RWPE1 (cell line): ENCODE measurements around the gene RARG.

ENCODE experiments used
- CTCF ChIA-PET: fragments of 350-600 bp; sonication (Branson Sonifier 250); formaldehyde crosslinking; extraction: SDS; loops from one replicate; lab custom pipeline; 2021; lab: Yijun Ruan, JAX
- POLR2A ChIA-PET: fragments of 400-600 bp; formaldehyde crosslinking; extraction: SDS; loops from one replicate; lab custom pipeline; 2020; ENCODE audit warnings: antibody characterized with exemption; ENCODE audit not compliant: low non-redundant PET; lab: Yijun Ruan, JAX
- DNase-seq: peaks from one replicate; pipeline ENCODE4 v3.0.0; 2012; ENCODE audit warnings: low spot score
- H3K27ac ChIP-seq: fragments of 450-650 bp; 2 replicates; pipeline ENCODE4 v1.5.1; 2017
- CTCF ChIP-seq: fragments of 450-650 bp; conservative IDR thresholded peaks from 2 replicates; pipeline ENCODE4 v1.5.1; 2017; ENCODE audit warnings: low read depth, mild to moderate bottlenecking

The RARG gene

GRCh38 chr12:53222806-53223261 is 9.2 kb downstream of the RARG start:
- CTCF ChIA-PET = interaction anchor here (0.6 to 0.9 kb wide), 4 partner anchors 29 to 169 kb away, joined by 3 to 6 read pairs (median 4); no protein-coding TSS in a partner anchor
- POLR2A ChIA-PET = interaction anchor here (0.7 kb wide), 1 partner anchor 17 kb away, joined by 4 read pairs; no protein-coding TSS in a partner anchor
- no peak for TF ChIP-seq CTCF
- no peak for DNase-seq
- H3K27ac ChIP-seq = peak overlapping the region; percentile 99

- H3K27ac ChIP-seq = peak overlapping the region; percentile 99
- no peak for DNase-seq
- ChIA-PET CTCF (interaction anchor here (0.6 to 0.9 kb wide), 2 partner anchors 22 to 29 kb away, joined by 4 to 6 read pairs; no protein-coding TSS in a partner anchor), POLR2A (interaction anchor here (0.7 kb wide), 1 partner anchor 17 kb away, joined by 4 read pairs; no protein-coding TSS in a partner anchor)
- no peak for TF ChIP-seq CTCF
These were observed 9.8 kb downstream of the RARG start for GRCh38 chr12:53222170-53222721.

GRCh38 chr12:53221203-53222080 is 10.6 kb downstream of the RARG start:
- DNase-seq = peak; percentile 66
- CTCF ChIA-PET = interaction anchor here (0.5 to 0.7 kb wide), 4 partner anchors 21 to 62 kb away, joined by 3 to 4 read pairs (median 4); partner anchors contain the start of gene ESPL1
- peak; percentile 27; the same call in 1 of the 2 replicates for TF ChIP-seq CTCF

GRCh38 chr12:53220694-53221202 is 11.3 kb downstream of the RARG start:
- peak overlapping the region; percentile 99 for H3K27ac ChIP-seq
- ChIA-PET POLR2A (no interaction called here), CTCF (interaction anchor here (0.5 to 1.2 kb wide), 8 partner anchors 12 to 67 kb away, joined by 3 to 4 read pairs (median 3); partner anchors contain the start of gene ESPL1)
- peak; percentile 97 for DNase-seq
- no peak for TF ChIP-seq CTCF

More at GRCh38 chr12:53221203-53222080, 10.6 kb downstream of the RARG start:
- H3K27ac ChIP-seq = peak overlapping the region; percentile 99
- POLR2A ChIA-PET = no interaction called here

- peak; percentile 68 for DNase-seq
- H3K27ac ChIP-seq = peak overlapping the region; percentile 99
- POLR2A ChIA-PET = no interaction called here
- CTCF ChIA-PET = interaction anchor here (0.5 to 1.9 kb wide), 7 partner anchors 13 to 162 kb away, joined by 3 to 6 read pairs (median 3); a partner anchor contains a TSS
- no peak for TF ChIP-seq CTCF
These were observed 11.9 kb downstream of the RARG start for GRCh38 chr12:53219956-53220693.
